NCI-H226 (cell line): ENCODE data around the gene FADS2.

Experiments used
- DNase-seq: peaks from one replicate; pipeline ENCODE4 v3.0.0-alpha.2; 2015

FADS2 gene

GRCh38 chr11:61907871-61908729 is 80.0 kb downstream of the FADS2 start:
- DNase-seq: no peak

DNA sequence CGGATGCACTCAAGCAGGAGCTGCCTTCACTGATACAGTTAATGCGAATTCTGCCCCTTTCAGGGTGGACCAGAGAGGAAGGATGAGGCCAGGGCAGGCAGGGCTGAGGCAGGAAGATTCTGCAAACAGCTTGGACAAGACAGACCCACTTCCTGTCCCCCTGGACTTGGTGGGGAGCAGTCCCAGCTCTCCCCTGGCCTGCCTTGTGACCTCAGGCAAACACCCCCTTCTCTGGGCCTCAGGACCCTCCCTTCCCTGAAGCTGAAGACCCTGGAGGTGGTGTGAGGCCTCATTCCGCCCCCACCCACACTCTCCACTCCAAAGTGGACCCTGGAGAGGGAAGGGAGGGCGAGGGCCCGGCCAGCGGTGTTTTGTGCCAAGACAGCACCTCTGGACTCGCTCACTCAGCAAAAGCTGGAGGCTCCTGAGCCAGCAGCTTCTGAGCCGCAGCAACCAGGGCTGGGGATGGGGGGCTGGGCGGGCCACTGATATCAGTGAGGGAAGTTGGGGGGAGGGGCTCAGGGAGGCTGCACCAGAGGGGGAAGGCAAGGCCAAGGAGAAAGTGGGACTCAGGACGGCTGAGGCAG is 80.7 kb downstream of the FADS2 start:
- no peak for DNase-seq

- DNase-seq: no peak
These were observed 82.4 kb downstream of the FADS2 start for GRCh38 chr11:61910187-61911127.

- DNase-seq: no peak
These were observed 83.1 kb downstream of the FADS2 start for GRCh38 chr11:61911128-61911700.

DNA sequence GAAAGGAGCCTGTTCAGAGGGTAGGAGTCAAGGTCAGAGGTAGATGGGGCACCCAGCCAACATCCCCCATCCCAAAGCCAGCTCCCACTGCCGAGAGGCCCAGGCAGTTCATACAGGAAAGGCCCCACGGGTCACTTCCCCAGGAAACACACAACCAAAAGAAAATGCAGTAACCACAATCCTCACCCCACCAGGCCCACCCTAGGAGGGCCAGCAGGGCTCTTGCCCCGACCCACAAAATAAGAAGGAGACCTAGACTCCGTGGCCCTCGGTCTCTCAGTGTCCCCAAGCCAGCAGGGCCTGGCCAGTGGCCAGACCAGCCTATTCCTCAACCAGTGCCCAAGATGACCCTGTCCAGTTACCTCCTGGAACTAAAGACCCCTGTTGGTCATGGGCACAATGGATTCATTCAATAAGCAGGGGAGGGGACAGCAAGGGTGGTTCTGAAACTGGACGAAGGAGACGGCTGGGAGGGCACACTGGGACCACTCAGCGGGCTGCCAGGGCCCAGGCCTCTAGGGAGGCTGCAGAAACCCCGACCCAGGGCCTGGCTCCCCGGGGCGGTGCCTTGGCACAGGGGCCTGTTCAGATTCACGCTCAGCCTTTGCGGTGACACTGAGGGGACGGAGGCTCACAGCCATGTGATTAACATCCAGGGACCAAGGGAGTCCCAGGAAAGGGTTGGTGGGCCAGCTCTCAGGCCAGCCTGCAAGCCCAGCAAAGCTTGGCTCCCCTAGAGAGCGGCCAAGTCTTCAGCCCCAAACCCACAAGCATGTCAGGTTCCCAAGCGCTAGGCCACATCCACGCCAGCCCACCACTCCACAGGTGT is 83.8 kb downstream of the FADS2 start:
- no peak for DNase-seq

GRCh38 chr11:61912530-61912898 is 84.4 kb downstream of the FADS2 start:
- no peak for DNase-seq

DNA sequence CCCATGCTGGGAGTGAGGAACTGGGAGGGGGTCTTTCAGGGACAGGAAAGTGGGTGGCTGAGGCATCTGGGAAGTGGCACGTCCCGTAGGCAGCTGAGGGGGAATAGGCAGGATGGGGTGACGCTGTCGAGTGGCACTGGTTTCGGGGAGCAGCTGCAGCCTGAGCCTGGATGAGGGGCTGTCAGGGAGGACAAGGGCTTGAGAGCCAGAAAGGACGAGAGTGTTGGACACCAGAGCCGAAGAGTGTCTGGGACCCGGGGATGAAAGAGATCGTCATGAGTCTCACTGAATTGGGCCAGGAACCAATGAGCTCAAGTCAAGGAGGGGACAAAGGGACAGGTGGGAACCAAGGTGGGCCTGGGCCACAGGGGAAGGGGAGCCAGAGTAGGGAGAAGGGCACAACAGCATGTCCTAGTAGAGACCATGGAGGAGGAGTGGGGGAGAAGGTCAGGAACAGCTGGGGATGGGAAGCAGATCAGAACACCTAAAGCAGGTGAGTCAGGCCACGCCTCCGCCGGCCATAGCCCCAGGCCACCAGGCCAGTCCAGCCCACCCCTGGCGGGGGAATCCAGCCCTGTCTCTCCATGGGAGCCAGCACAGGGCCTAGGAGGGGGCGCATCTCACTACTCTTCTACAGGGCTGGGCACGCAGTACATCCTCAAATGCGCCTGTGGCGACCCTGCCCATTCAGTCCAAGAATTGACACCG is 85.0 kb downstream of the FADS2 start:
- no peak for DNase-seq

DNA sequence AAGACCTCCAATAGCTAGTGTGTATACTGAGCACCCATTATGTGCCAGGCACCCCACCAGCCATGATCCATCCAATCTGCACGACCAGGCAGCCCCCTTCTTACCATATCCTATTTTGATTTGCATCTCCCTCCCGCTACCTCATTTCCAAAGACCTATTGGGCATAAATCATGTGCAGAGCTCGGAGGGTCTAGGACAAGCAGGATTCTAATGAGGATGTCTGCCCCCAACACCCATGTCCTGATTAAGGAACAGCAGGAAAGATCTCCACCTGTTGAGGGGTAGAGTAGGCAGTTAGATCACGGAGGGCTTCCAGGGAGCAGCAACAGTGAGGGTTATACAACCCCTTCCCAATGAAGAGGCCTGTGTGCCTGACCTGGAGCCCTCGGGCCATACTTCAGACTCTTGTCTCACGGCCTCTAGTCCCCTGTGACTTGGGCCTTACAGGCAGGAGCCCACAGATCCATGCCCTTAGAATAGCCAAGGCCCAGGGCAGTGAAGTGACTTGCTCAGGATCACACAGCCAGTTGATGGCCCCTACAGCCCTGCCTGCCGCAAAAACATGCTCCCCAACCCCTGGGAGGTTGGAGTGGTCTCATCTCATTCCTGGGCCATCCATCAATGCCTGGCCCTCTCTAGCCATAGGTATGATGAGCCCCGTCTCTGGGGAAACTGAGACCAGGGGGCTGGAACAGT is 85.7 kb downstream of the FADS2 start:
- DNase-seq: no peak

GRCh38 chr11:61914471-61915171 is 86.5 kb downstream of the FADS2 start:
- no peak for DNase-seq

- DNase-seq: no peak
These were observed 88.7 kb downstream of the FADS2 start for GRCh38 chr11:61916737-61917333.
